ENCODE data around the gene DUSP16.

The DUSP16 gene

DNA sequence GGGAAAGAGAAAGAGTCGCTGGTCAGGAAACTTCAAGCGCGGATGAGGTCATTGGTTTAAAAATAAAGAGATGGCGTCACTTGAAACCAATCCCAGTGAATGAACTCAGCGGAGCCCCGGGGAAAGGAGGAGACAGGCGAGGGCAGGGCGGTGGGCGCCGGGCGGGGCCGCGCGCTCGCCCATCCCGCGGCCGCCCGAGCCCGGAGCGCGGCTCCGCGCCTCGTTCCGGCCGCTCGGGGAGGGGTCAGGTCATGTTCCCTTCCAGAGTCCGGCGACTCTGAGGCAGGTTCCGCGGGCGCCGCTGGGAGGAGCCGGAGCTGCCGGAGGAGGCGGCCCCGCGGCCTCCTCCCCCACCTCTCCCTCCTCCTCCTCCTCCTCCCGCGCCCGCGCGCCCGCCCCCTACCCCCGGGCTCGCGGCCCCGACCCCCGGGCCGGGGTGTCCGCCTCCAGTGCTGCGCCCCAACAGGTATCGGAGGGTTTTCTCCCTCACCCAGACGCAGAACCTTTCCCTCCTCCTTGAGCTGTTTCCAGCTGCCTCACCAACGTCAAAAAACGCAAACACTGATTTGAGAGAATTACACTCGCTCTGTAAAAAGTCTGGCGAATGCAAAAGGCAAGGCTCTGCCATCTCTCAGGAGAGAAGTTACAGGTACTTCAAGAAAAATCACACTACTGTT lies at the start of gene DUSP16:
Gene DUSP16 (minus strand): TSS at position 279 of the 677 bp plus-strand sequence. CDS start 41,765 bp downstream, outside the sequence.
- peak; percentile 95 for DNase-seq (ENCODE audit: low spot score)
- Histone ChIP-seq H3K4me3 (peak within 1 kb of the TSS; percentile 97), H3K27ac (peak within 1 kb of the TSS; percentile 97 to 100)
- TF ChIP-seq CTCF (IDR thresholded peaks at IDR 0.05) = no peak

- no peak for TF ChIP-seq CTCF (IDR thresholded peaks at IDR 0.05)
- DNase-seq (ENCODE audit: low spot score) = no peak
- Histone ChIP-seq H3K27ac (peak overlapping the region; percentile 98 to 99), H3K4me3 (peak overlapping the region; percentile 96)
Observed at GRCh38 chr12:12612358-12612757, 49.7 kb upstream of the DUSP16 start.

GRCh38 chr12:12611512-12612306 lies 49.0 kb upstream of the DUSP16 start, which contains the start of gene CREBL2:
CREBL2 (plus strand) TSS chr12:12611876; CDS start chr12:12612173, 297 bp downstream.
- DNase-seq (ENCODE audit: low spot score) = peak; percentile 97
- Histone ChIP-seq H3K27ac (peak within 1 kb of the TSS; percentile 98 to 99), H3K4me3 (peak within 1 kb of the TSS; percentile 96)
- TF ChIP-seq CTCF (IDR thresholded peaks at IDR 0.05) = no peak

DNA sequence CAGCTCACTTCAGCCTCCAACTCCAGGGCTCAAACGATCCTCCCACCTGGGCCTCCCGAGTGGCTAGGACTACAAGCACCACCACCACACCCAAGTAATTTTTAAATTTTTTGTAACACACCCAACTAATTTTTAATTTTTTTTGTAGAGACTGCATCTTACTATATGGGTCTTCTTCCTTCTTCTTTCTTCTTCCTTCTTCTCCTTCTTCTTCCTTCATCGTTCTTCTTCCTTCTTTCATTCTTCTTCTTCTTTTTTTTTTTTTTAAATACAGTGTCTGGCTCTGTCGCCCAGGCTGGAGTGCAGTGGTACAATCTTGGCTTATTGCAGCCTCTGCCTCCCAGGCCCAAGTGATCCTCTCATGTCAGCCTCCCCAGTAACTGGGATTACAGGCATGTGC lies 48.0 kb upstream of the DUSP16 start:
- Histone ChIP-seq H3K4me3 (peak overlapping the region; percentile 96), H3K27ac (peak overlapping the region; percentile 98 to 99)
- TF ChIP-seq CTCF (IDR thresholded peaks at IDR 0.05) = no peak

GRCh38 chr12:12609692-12610091 lies 47.0 kb upstream of the DUSP16 start:
- no peak for DNase-seq (ENCODE audit: low spot score)
- Histone ChIP-seq H3K27ac (no peak overlapping the region), H3K4me3 (no peak overlapping the region)
- no peak for TF ChIP-seq CTCF (IDR thresholded peaks at IDR 0.05)

More for the DNA sequence above, 48.0 kb upstream of the DUSP16 start:
- DNase-seq (ENCODE audit: low spot score) = no peak

DNA sequence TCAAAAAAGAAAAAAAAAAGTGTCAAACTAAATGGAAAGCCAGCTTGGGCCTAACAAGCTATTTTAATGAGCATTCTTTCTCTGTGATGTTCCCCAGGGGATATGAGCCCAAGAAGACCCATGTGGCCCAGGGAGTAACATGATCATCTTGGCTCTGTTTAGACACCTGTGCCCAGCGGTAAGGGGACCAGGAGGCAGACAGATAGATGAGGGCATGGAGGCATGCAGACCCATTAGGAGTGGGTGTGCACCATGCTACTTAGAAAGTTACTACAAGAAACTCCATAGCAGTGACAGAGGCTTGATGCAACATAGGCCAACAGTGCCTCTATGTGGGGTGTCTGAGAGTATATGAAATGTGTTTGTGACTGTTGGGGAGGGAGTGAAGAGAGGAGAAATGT lies 45.9 kb upstream of the DUSP16 start:
- no peak for DNase-seq (ENCODE audit: low spot score)
- Histone ChIP-seq H3K4me3 (no peak overlapping the region), H3K27ac (no peak overlapping the region)
- no peak for TF ChIP-seq CTCF (IDR thresholded peaks at IDR 0.05)
